Right ventricle myocardium inferior (tissue), 1 donor: ENCODE data around the gene ARPIN. TPM values are rescaled to one million over a fixed set of nuclear protein-coding genes. Genes with fewer than 3 reads are reported as not detected.
A peak's percentile ranks its signal among the peaks of the same experiment; 100 is the strongest.

Experiments used
- ATAC-seq: fragments of 200-7000 bp; cut with Tn5 transposase; one replicate; pipeline ENCODE4 v1.9.1; 2020; ENCODE audit warnings: mild to moderate bottlenecking, moderate library complexity
- DNase-seq: peaks from one replicate; pipeline ENCODE4 v3.0.0; 2021; ENCODE audit errors: missing footprints
- intact Hi-C: fragments of 100-400 bp; cut with DNase I; formaldehyde crosslinking; loops from one replicate; pipeline ENCODE4 v1.11.0; 2022
- total RNA-seq: library from RNA; stranded (reverse); fragmentation: NEBNext Ultra II Directional; extraction: Animal tissue kit (Norgen Biotek cat#: 25700); gene quantifications from one replicate; pipeline ENCODE4 v1.2.1, GENCODE V29; 2021
- donor health status: DM: no; HTN: yes; CAD: no; lungs with severe emphysema.

The ARPIN gene
- total RNA-seq, 1 donor from 2014 or later: 12.0 TPM

- ATAC-seq (no peak), DNase-seq (no peak)
- intact Hi-C loops: no loop called here
Measured at GRCh38 chr15:89916660-89917059, 3.9 kb upstream of the ARPIN start.

GRCh38 chr15:89912145-89912673 lies 543 bp downstream of the ARPIN start:
- peak; percentile 76 for DNase-seq
- intact Hi-C loops: loop anchor here (5.0 kb wide), 1 partner anchor 155 kb away; no protein-coding TSS in a partner anchor
- ATAC-seq: peak; percentile 77

GRCh38 chr15:89910891-89911626 lies 1.7 kb downstream of the ARPIN start:
- no peak for ATAC-seq
- intact Hi-C loops: loop anchor here (5.0 kb wide), 1 partner anchor 156 kb away; no protein-coding TSS in a partner anchor
- no peak for DNase-seq

GRCh38 chr15:89909611-89910010 lies 3.1 kb downstream of the ARPIN start:
- intact Hi-C loops: loop anchor here (5.0 kb wide), 1 partner anchor 158 kb away; no protein-coding TSS in a partner anchor
- ATAC-seq: no peak

GRCh38 chr15:89908226-89908625 lies 4.5 kb downstream of the ARPIN start:
- no peak for DNase-seq
- ATAC-seq: no peak
- intact Hi-C loops: no loop called here

More at GRCh38 chr15:89909611-89910010, 3.1 kb downstream of the ARPIN start:
- DNase-seq: no peak

GRCh38 chr15:89907289-89907688 lies 5.5 kb downstream of the ARPIN start:
- DNase-seq (no peak), ATAC-seq (no peak)
- intact Hi-C loops: no loop called here

- no peak for ATAC-seq
- no peak for DNase-seq
- intact Hi-C loops: no loop called here
Measured at GRCh38 chr15:89905846-89906378, 6.8 kb downstream of the ARPIN start.

GRCh38 chr15:89904519-89904918 lies 8.2 kb downstream of the ARPIN start:
- no peak for ATAC-seq
- no peak for DNase-seq
- intact Hi-C loops: no loop called here

GRCh38 chr15:89903858-89904130 lies 9.0 kb downstream of the ARPIN start:
- DNase-seq (no peak), ATAC-seq (no peak)
- intact Hi-C loops: no loop called here

- intact Hi-C loops: no loop called here
- ATAC-seq (no peak), DNase-seq (no peak)
Measured at GRCh38 chr15:89903015-89903857, 9.5 kb downstream of the ARPIN start.

GRCh38 chr15:89900849-89901248 lies 11.9 kb downstream of the ARPIN start:
- intact Hi-C loops: no loop called here
- ATAC-seq (peak; percentile 81), DNase-seq (no peak)

- ATAC-seq: no peak
- no peak for DNase-seq
- intact Hi-C loops: loop anchor here (10.0 kb wide), 2 partner anchors 175 to 1035 kb away; partner anchors contain the start of genes HDDC3 and UNC45A
Measured at GRCh38 chr15:89899951-89900567, 12.7 kb downstream of the ARPIN start.

GRCh38 chr15:89899295-89899945 lies 13.3 kb downstream of the ARPIN start:
- ATAC-seq (no peak), DNase-seq (no peak)
- intact Hi-C loops: loop anchor here (10.0 kb wide), 2 partner anchors 175 to 1035 kb away; partner anchors contain the start of genes HDDC3 and UNC45A

- no peak for ATAC-seq
- intact Hi-C loops: loop anchor here (10.0 kb wide), 2 partner anchors 176 to 1036 kb away; partner anchors contain the start of genes HDDC3 and UNC45A
- no peak for DNase-seq
Measured at GRCh38 chr15:89898614-89899294, 14.0 kb downstream of the ARPIN start.

- ATAC-seq (no peak), DNase-seq (no peak)
- intact Hi-C loops: loop anchor here (10.0 kb wide), 2 partner anchors 177 to 1037 kb away; partner anchors contain the start of genes HDDC3 and UNC45A
Measured at GRCh38 chr15:89898146-89898545, 14.6 kb downstream of the ARPIN start.

GRCh38 chr15:89893696-89894447 lies 18.9 kb downstream of the ARPIN start, which contains the start of gene AP3S2:
Gene AP3S2, minus strand, starts transcription at chr15:89893994. Its CDS starts 45 bp downstream, at chr15:89893949.
- ATAC-seq (peak; percentile 98), DNase-seq (peak; percentile 94)
- intact Hi-C loops: loop anchor here (10.0 kb wide), 2 partner anchors 181 to 1041 kb away; partner anchors contain the start of genes HDDC3 and UNC45A

GRCh38 chr15:89893027-89893426 lies 19.7 kb downstream of the ARPIN start:
- no peak for ATAC-seq
- no peak for DNase-seq
- intact Hi-C loops: loop anchor here (10.0 kb wide), 2 partner anchors 182 to 1042 kb away; partner anchors contain the start of genes HDDC3 and UNC45A
